OCI-LY1 (cell line): ENCODE data around the gene AUP1.
A peak's percentile ranks its signal among the peaks of the same experiment; 100 is the strongest.

Experiments used
- H2AFZ ChIP-seq: fragments of 200-600 bp; sonication (generic), shearing (Covaris generic); 2 replicates; pipeline ENCODE4 v1.6.0; 2014; ENCODE audit warnings: antibody characterized with exemption, mild to moderate bottlenecking, low read length
- H3F3A ChIP-seq: fragments of 200-600 bp; sonication (generic), shearing (Covaris generic); 2 replicates; pipeline ENCODE4 v1.6.0; 2014; ENCODE audit warnings: mild to moderate bottlenecking, antibody characterized with exemption, low read length, moderate library complexity; ENCODE audit not compliant: insufficient read depth
- H3K27ac ChIP-seq: fragments of 200-600 bp; sonication (generic); 2 replicates; pipeline ENCODE4 v1.5.1; 2014; ENCODE audit warnings: low read length, mixed run types, mild to moderate bottlenecking, low read depth; ENCODE audit not compliant: poor library complexity, severe bottlenecking
- H3K27me3 ChIP-seq: fragments of 200-600 bp; sonication (generic); 2 replicates; pipeline ENCODE4 v1.6.0; 2014; ENCODE audit warnings: antibody characterized with exemption, mild to moderate bottlenecking, low read length, moderate library complexity; ENCODE audit not compliant: insufficient read depth
- H3K36me3 ChIP-seq: fragments of 200-600 bp; sonication (generic); 2 replicates; pipeline ENCODE4 v1.6.1; 2014; ENCODE audit warnings: mild to moderate bottlenecking, antibody characterized with exemption, low read length, moderate library complexity, mixed read lengths; ENCODE audit not compliant: insufficient read depth
- H3K4me1 ChIP-seq: fragments of 200-600 bp; sonication (generic); 2 replicates; pipeline ENCODE4 v1.5.1; 2014; ENCODE audit warnings: mild to moderate bottlenecking, low read length, moderate library complexity; ENCODE audit not compliant: insufficient read depth, severe bottlenecking
- H3K4me2 ChIP-seq: fragments of 200-600 bp; sonication (generic), shearing (Covaris generic); 2 replicates; pipeline ENCODE4 v1.6.1; 2014; ENCODE audit warnings: low read length
- H3K4me3 ChIP-seq: fragments of 200-600 bp; sonication (generic); 2 replicates; pipeline ENCODE4 v1.5.1; 2014; ENCODE audit warnings: low read length, low read depth, mild to moderate bottlenecking, mixed read lengths; ENCODE audit not compliant: poor library complexity, severe bottlenecking
- H3K79me2 ChIP-seq: fragments of 200-600 bp; shearing (Covaris generic); 2 replicates; pipeline ENCODE4 v1.6.1; 2016; ENCODE audit warnings: mixed run types, low read length, mixed read lengths; ENCODE audit not compliant: insufficient read depth
- H3K9ac ChIP-seq: fragments of 200-600 bp; sonication (generic), shearing (Covaris generic); 2 replicates; pipeline ENCODE4 v1.6.1; 2014; ENCODE audit warnings: mild to moderate bottlenecking, low read length, mixed read lengths
- H3K9me2 ChIP-seq: fragments of 200-600 bp; sonication (generic), shearing (Covaris generic); 2 replicates; pipeline ENCODE4 v1.6.1; 2014; ENCODE audit warnings: low read depth, mild to moderate bottlenecking, low read length, mixed read lengths
- H3K9me3 ChIP-seq: fragments of 200-600 bp; shearing (Covaris generic); 2 replicates; pipeline ENCODE4 v1.6.1; 2014; ENCODE audit warnings: low read length, mixed read lengths
- H4K20me1 ChIP-seq: fragments of 200-600 bp; sonication (generic), shearing (Covaris generic); 2 replicates; pipeline ENCODE4 v1.6.0; 2016; ENCODE audit warnings: mild to moderate bottlenecking, low read length; ENCODE audit not compliant: insufficient read depth
- EZH2 ChIP-seq: fragments of 200-600 bp; sonication (generic), shearing (Covaris generic); IDR thresholded peaks from 2 replicates; pipeline ENCODE4 v1.8.0; 2017; ENCODE audit warnings: borderline replicate concordance, mixed run types, mild to moderate bottlenecking, antibody characterized with exemption, low read length, moderate library complexity, mixed read lengths
- TF ChIP-seq, protein P1 (sequence below): fragments of 200-600 bp; sonication (generic), shearing (Covaris generic); IDR thresholded peaks from 2 replicates; pipeline ENCODE4 v1.5.1; 2017; ENCODE audit warnings: mild to moderate bottlenecking, antibody characterized with exemption, low read length, moderate library complexity, mixed read lengths

AUP1 gene, protein sequence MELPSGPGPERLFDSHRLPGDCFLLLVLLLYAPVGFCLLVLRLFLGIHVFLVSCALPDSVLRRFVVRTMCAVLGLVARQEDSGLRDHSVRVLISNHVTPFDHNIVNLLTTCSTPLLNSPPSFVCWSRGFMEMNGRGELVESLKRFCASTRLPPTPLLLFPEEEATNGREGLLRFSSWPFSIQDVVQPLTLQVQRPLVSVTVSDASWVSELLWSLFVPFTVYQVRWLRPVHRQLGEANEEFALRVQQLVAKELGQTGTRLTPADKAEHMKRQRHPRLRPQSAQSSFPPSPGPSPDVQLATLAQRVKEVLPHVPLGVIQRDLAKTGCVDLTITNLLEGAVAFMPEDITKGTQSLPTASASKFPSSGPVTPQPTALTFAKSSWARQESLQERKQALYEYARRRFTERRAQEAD

GRCh38 chr2:74529357-74530238, at the start of gene AUP1, which contains the start of gene HTRA2:
AUP1 (minus strand) TSS chr2:74529706; CDS start chr2:74529629, 77 bp downstream.
HTRA2 (plus strand) TSS chr2:74529933; CDS start chr2:74530007, 74 bp downstream.
- peak within 1 kb of the TSS; percentile 91 for H3K4me3 ChIP-seq
- no peaks in the 10 kb centered on the region for H4K20me1 ChIP-seq
- peaks cover 10% of the 10 kb centered on the region for H3K79me2 ChIP-seq
- peaks cover 59% of the 10 kb centered on the region for H3K36me3 ChIP-seq
- H3K27ac ChIP-seq: peak within 1 kb of the TSS; percentile 78
- H3K9me2 ChIP-seq: no peaks in the 10 kb centered on the region
- H3K27me3 ChIP-seq: no peaks in the 10 kb centered on the region
- no peak for TF ChIP-seq EZH2
- TF ChIP-seq, protein P1, sequence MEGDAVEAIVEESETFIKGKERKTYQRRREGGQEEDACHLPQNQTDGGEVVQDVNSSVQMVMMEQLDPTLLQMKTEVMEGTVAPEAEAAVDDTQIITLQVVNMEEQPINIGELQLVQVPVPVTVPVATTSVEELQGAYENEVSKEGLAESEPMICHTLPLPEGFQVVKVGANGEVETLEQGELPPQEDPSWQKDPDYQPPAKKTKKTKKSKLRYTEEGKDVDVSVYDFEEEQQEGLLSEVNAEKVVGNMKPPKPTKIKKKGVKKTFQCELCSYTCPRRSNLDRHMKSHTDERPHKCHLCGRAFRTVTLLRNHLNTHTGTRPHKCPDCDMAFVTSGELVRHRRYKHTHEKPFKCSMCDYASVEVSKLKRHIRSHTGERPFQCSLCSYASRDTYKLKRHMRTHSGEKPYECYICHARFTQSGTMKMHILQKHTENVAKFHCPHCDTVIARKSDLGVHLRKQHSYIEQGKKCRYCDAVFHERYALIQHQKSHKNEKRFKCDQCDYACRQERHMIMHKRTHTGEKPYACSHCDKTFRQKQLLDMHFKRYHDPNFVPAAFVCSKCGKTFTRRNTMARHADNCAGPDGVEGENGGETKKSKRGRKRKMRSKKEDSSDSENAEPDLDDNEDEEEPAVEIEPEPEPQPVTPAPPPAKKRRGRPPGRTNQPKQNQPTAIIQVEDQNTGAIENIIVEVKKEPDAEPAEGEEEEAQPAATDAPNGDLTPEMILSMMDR: no peak
- peak within 1 kb of the TSS; percentile 99 for H3K9ac ChIP-seq
- H3K9me3 ChIP-seq: no peaks in the 10 kb centered on the region
- peak within 1 kb of the TSS; percentile 95 for H3K4me2 ChIP-seq
- no peak within 1 kb of the TSS for H2AFZ ChIP-seq
- H3K4me1 ChIP-seq: peaks cover 29% of the 10 kb centered on the region
- no peaks in the 10 kb centered on the region for H3F3A ChIP-seq

- Histone ChIP-seq H3K4me3 (no peak overlapping the region), H3K9me3 (no peaks in the 10 kb centered on the region), H3K36me3 (no peaks in the 10 kb centered on the region), H3F3A (no peaks in the 10 kb centered on the region), H3K4me2 (no peak overlapping the region), H3K9ac (no peak overlapping the region), H3K9me2 (no peaks in the 10 kb centered on the region), H4K20me1 (no peaks in the 10 kb centered on the region), H2AFZ (no peak overlapping the region), H3K27ac (no peak overlapping the region), H3K79me2 (no peaks in the 10 kb centered on the region), H3K27me3 (no peaks in the 10 kb centered on the region), H3K4me1 (peaks cover 11% of the 10 kb centered on the region)
- TF ChIP-seq EZH2: no peak
- TF ChIP-seq, protein P1: no peak
Measured at GRCh38 chr2:74578408-74578807, 48.9 kb upstream of the AUP1 start.

DNA sequence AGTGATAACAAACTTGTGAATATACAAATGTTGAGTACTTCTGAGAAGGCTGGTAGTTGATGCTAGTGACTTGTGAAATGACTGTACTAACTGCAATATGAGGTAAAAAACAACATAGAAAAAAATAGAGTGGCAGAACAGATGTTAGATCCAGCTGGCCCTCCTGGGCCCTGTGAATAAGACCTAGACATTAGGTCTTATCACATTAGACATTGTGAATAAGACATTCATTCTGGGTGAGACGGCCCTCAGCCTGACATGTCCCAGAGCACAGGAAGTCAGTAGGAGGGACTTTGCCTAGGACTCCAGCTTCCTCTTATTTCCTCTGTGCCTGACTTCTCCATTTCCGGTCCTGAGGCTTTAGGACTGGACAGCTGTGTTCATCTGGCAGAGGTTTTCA, 47.9 kb upstream of the AUP1 start:
- H3F3A ChIP-seq: no peaks in the 10 kb centered on the region
- no peaks in the 10 kb centered on the region for H3K9me3 ChIP-seq
- H3K9ac ChIP-seq: no peak overlapping the region
- H3K4me3 ChIP-seq: no peak overlapping the region
- no peak overlapping the region for H3K4me2 ChIP-seq
- H3K27me3 ChIP-seq: no peaks in the 10 kb centered on the region
- peaks cover 11% of the 10 kb centered on the region for H3K4me1 ChIP-seq
- H2AFZ ChIP-seq: no peak overlapping the region
- H3K27ac ChIP-seq: no peak overlapping the region
- no peaks in the 10 kb centered on the region for H3K36me3 ChIP-seq
- no peaks in the 10 kb centered on the region for H4K20me1 ChIP-seq
- H3K79me2 ChIP-seq: no peaks in the 10 kb centered on the region
- no peaks in the 10 kb centered on the region for H3K9me2 ChIP-seq
- no peak for TF ChIP-seq EZH2
- TF ChIP-seq, protein P1: no peak
